HK-2 (cell line): ENCODE results near the gene SMO.
"Not testable (repeated sequence)": the region's sequence is repeated elsewhere in the genome, so short reads cannot be mapped to it uniquely, and the experiment has no call there.

Source experiments
- DNase-seq: peaks from one replicate; pipeline ENCODE4 v3.0.0-alpha.2; 2018; ENCODE audit not compliant: unreplicated experiment

The SMO gene

DNA sequence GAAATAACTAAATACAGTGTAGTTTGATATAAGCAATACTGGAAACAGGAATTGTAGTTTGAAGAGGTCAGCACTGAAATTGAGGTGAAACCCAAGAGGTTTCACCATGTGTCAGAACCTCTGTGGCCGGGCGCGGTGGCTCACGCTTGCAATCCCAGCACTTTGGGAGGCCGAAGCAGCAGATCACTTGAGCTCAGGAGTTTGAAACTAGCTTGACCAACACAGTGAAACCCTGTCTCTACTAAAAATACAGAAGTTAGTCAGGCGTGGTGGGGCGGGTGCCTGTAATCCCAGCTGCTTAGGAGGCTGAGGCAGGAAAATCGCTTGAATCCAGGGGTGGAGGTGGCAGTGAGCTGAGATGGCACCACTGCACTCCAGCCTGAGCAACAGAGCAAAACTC is 50.1 kb downstream of the SMO start:
- DNase-seq = peak; percentile 10

DNA sequence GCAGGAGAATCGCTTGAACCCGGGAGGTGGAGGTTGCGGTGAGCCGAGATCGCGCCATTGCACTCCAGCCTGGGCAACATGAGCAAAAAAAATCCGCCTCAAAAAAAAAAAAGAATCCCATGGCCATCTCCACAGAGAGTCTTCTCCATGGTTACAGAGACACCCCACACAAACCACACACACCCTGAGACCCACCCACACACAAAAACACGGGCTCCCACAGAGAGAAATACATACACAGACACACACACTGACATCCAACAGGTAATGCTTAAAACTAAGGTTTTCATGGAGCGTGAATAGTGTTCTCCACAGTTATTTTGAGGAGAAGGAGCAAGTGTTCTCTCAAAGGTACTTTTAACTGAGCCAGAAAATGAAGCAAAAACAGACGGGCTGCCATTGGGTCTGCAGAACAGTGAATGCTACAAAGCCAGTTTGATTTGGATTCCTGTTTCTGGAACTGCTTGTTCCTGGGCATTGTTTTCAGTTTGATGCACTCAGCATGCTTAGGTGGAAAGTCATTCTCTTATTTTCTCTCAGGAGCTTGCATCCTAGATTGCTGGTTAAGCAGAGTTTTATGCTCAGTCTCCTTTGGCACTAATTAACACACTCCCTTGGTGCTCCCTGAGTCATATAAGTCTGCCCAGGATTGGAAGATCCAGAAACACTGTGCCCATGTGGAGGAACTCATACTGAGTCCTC is 51.8 kb downstream of the SMO start:
- DNase-seq = peak; percentile 6

DNA sequence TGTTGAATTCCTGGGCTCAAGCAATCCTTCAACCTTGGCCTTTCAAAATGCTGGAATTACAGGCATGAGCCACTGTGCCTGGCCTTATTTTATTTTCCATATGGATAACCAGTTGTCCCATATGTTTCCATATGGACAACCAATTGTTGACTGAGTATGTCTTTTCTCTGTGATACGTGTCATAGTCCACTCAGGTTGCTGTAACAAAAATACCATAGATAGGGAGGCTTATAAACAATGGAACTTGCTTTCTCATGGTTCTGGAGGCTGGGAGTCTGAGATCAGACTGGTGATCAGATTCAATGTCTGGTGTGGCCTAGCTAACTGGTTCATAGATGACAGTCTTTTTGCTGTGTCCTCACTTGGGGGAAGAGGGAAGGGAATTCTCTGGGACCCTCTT is 55.8 kb downstream of the SMO start:
- no peak for DNase-seq

DNA sequence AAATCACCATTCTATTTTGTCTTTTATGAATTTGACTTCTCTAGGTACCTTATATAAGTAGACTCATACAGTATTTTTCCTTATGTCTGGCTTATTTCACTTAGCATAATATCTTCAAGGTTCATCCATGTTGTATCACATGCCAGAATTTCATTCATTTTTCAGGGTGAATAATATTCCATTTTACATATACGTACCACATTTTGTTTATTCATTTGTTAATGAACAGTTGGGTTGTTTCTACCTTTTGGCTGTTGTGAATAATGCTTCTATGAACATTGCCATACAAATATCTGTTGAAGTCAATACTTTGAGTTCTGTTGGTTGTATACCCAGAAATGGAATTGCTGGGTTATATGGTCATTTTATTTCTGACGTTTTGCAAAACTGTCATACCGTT is 57.1 kb downstream of the SMO start:
- no peak for DNase-seq

DNA sequence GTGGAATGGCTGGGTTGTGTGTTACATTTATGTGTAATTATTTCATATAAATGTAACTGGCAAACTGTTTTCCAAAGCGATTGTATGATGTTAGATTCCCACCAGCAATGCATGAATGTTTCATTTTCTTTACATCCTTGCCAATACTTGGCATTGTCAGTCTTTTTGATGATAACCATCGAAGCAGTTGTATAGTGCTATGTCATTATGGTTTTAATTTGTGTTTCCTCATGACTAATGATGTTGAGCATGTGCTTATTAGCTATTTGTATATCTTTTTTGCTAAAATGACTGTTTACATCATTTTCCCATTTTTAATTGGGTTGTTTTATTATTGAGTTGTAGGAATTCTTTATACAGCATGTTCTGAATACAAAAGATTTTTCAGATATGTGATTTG is 58.7 kb downstream of the SMO start:
- DNase-seq = no peak

DNA sequence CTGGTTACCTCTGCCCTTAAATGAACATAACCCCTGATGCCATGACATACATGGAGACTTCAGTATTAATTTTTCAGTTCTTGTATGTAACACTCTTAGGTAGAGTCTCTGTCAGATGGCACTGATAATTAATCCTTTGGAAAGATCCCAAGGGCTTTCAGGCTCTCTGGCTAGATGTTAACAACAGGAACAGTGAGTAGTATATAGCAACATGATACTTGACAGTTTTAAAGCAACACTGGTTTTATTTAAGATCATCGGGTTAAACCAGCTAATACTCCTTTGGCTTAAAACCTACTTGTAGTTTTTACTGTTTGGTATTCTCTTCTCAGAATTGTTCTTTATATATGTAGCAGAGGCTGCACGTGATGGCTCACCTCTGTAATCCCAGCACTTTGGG is 63.7 kb downstream of the SMO start:
- DNase-seq = no peak

DNA sequence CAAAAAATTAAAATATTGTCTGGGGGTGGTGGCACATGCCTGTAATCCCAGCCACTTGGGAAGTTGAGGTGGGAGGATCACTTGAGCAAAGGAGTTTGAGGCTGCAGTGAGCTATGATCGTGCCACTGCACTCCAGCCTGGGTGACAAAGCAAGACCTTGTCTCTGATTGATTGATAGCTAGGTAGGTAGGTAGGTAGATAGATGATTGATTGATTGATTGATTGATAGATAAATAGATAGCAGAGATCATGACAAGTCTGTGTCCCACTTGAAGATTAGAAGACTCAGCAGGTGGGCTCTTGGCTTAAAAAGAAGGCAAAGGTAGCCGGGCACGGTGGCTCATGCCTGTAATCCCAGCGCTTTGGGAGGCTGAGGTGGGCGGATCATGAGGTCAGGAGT is 64.2 kb downstream of the SMO start:
- DNase-seq = not testable (repeated sequence)

DNA sequence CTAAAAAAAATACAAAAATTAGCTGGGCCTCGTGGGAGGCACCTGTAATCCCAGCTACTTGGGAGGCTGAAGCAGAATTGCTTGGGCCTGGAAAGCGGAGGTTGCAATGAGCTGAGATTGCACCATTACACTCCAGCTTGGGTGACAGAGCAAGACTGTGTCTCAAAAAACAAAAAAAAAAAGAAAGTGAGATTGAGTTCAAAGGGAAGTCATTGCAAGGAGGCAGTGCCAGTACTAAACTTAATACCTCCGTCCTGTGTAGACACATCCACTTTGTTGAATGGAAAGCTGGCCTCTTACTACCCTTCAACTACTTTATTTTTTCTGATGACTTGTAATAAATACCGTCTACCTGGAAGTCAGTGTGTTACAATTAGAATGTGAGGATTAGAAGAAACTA is 67.4 kb downstream of the SMO start:
- no peak for DNase-seq

DNA sequence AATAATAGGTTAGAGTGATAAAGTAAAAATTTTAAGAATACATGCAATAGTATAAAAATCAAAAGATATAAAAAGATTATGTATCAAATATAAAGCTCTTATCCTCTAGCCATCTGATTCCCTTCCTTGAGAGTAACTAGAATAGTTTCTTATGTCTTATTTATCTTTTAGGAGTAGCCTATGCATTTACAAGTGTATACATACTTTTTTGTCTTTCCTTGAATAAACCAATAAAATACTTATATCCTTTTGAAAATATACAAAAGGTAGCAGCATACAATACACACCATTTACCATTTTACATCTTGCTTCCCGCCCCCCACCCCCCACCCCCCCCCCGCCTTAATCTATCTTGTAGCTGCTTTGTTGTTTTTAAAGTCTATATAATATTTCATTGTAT is 67.8 kb downstream of the SMO start:
- no peak for DNase-seq

DNA sequence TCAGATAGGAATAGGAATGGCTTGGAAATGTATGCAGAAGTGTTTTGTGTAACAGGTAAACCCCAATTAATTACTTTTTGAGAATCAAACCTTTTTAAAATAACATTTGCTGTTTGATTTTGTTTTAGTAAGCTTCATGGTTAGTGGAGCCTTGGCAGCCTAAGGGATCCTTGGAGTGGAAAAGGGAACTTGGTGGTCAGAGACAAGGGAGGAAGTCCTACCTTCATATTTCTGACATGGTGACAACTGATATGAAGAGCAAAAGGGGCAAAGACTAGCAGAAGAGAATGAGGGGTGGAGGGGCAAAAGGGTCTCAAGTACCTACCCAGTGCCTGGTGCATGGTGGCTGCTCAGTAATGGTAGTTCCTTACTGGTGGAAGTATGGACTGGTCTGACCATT is 68.7 kb downstream of the SMO start:
- DNase-seq = no peak

DNA sequence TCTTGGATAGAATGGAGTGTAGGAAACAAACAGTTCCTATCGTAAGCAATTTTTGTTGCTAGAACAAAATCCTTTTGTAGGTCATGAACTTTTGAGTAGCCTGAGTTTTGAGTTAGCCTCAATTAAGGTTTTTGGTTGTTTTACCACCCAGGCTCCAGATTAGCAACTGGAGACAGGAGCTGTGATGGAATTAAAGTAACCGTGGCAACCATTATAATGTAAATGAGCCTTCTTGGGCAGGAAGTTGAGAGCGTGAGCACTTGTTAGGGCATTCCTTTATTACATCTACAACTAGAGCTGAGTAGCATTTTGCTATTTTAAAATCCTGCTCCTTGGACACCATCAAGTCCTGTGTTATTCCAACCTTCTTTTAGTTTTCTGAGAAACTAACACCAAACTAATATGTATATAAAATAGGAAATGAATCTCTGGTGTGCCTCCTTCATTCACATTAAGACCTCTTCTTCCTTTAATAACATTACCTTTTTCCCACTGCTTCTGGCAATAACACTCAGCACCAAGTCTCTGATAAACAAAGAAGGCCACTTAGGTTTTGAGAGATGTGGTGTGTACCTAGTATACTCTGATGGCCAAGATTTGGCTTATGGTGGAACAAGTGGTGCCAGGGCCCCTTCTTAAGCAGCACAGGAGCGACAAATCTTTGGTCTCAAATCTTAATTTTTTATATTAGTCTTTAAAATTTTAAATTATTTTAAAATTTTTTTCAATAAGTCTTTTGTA is 70.4 kb downstream of the SMO start:
- DNase-seq = no peak

DNA sequence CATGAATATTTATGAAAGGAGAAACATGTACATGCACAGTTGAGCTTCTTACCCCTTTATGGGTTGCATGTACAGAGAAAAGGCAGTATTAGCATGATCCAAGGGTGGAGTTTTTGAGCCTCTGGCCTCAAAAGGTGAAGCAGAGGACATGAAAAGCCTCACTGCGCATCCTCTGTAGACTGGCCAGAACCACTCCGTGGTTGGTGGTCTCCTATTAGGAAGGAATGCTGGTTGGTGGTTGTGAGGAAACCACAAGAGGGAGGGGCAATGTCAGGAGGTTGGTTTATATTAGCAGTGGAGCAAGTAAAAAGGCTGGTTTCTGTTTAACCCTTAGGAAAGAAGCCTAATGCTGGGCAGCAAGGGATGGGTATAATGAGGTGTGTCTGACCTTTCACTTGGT is 73.9 kb downstream of the SMO start:
- DNase-seq = no peak
